HepG2 (cell line): ENCODE data around the gene JUND. TPM values are rescaled to one million over a fixed set of nuclear protein-coding genes. Genes with fewer than 3 reads are reported as not detected.

Experiments used
- ATF7-NPFF ChIP-seq: sonication (generic); formaldehyde crosslinking; IDR thresholded peaks from 2 replicates; pipeline ENCODE4 v1.8.1; 2023; ENCODE audit warnings: mild to moderate bottlenecking, low read depth, missing genetic modification reagents, moderate library complexity
- CCDC6 ChIP-seq: sonication (generic); formaldehyde crosslinking; IDR thresholded peaks from 2 replicates; pipeline ENCODE4 v1.8.1; 2022; ENCODE audit warnings: mild to moderate bottlenecking, missing genetic modification reagents, moderate library complexity
- GPN1 ChIP-seq: sonication (generic); formaldehyde crosslinking; IDR thresholded peaks from 2 replicates; pipeline ENCODE4 v1.5.1; 2020; ENCODE audit warnings: missing genetic modification reagents, borderline replicate concordance
- HIVEP1 ChIP-seq: sonication (generic); formaldehyde crosslinking; IDR thresholded peaks from 2 replicates; pipeline ENCODE4 v1.4.0; 2020; ENCODE audit warnings: mild to moderate bottlenecking, missing genetic modification reagents
- MAX ChIP-seq: IDR thresholded peaks from 2 replicates; pipeline ENCODE4 v1.6.1; 2012; ENCODE audit warnings: inconsistent platforms
- MAZ ChIP-seq, 2 experiments: sonication (generic) in 1 of 2; formaldehyde crosslinking in 1 of 2; IDR thresholded peaks; 2 replicates each; pipeline versions ENCODE4 v1.5.0 to v1.6.1; 2012 to 2020; ENCODE audit warnings: low read depth in 2 of 2, mild to moderate bottlenecking in 2 of 2, borderline replicate concordance in 1 of 2, improper control_type of control experiment in 1 of 2, low read length in 1 of 2, missing genetic modification reagents in 1 of 2, moderate library complexity in 1 of 2
- MLX ChIP-seq: IDR thresholded peaks from 2 replicates; pipeline ENCODE4 v1.6.1; 2016
- NCOR1 ChIP-seq: fragments of 200-600 bp; sonication (generic); IDR thresholded peaks from 2 replicates; pipeline ENCODE4 v1.7.0; 2017; ENCODE audit warnings: antibody characterized with exemption, low read length, borderline replicate concordance
- NPAS2 ChIP-seq: sonication (generic); formaldehyde crosslinking; IDR thresholded peaks from 2 replicates; pipeline ENCODE4 v1.8.0; 2022; ENCODE audit warnings: mild to moderate bottlenecking, missing genetic modification reagents, borderline replicate concordance
- PAF1 ChIP-seq: IDR thresholded peaks from 2 replicates; pipeline ENCODE4 v1.6.1; 2016; ENCODE audit warnings: missing genetic modification reagents, missing compliant biosample characterization
- PCBP1 ChIP-seq: fragments of 200-400 bp; formaldehyde crosslinking; IDR thresholded peaks from 2 replicates; pipeline ENCODE4 v1.6.1; 2017; ENCODE audit warnings: mild to moderate bottlenecking, low read depth, low read length, borderline replicate concordance
- SCMH1 ChIP-seq: sonication (generic); formaldehyde crosslinking; IDR thresholded peaks from 2 replicates; pipeline ENCODE4 v1.9.0; 2021; ENCODE audit warnings: missing genetic modification reagents, mild to moderate bottlenecking, borderline replicate concordance
- ZMAT3 ChIP-seq: sonication (generic); formaldehyde crosslinking; conservative IDR thresholded peaks from 2 replicates; pipeline ENCODE4 v1.7.0; 2021; ENCODE audit warnings: missing genetic modification reagents
- ZNF318 ChIP-seq: sonication (generic); formaldehyde crosslinking; IDR thresholded peaks from 2 replicates; pipeline ENCODE4 v1.4.0; 2020; ENCODE audit warnings: mild to moderate bottlenecking, missing genetic modification reagents
- ZNF7 ChIP-seq: IDR thresholded peaks from 2 replicates; pipeline ENCODE4 v1.6.1; 2016; ENCODE audit warnings: missing biosample characterization, missing genetic modification reagents
- ZNF703 ChIP-seq: sonication (generic); formaldehyde crosslinking; IDR thresholded peaks from 2 replicates; pipeline ENCODE4 v1.5.1; 2020; ENCODE audit warnings: missing genetic modification reagents, mild to moderate bottlenecking, moderate library complexity, borderline replicate concordance
- ZNF75D ChIP-seq: sonication (generic); formaldehyde crosslinking; IDR thresholded peaks from 2 replicates; pipeline ENCODE4 v1.8.1; 2023; ENCODE audit warnings: missing genetic modification reagents, mild to moderate bottlenecking, borderline replicate concordance
- ZSCAN22 ChIP-seq: sonication (generic); formaldehyde crosslinking; IDR thresholded peaks from 2 replicates; pipeline ENCODE4 v1.4.0; 2020; ENCODE audit warnings: mild to moderate bottlenecking, missing genetic modification reagents
- polyA plus RNA-seq, 8 experiments: library from polyadenylated mRNA; depleted of rRNA in 3 of 8; stranded (reverse) in 7 of 8; unstranded in 1 of 8; fragments of >200 nt; fragmentation: Illumina TruSeq in 4 of 8; extraction: Trizol in 4 of 8; gene quantifications; 2 replicates each; pipeline versions ENCODE4 v1.2.1 to v1.2.3, GENCODE V29; 2011 to 2016; ENCODE audit warnings: low read depth in 4 of 8, missing spikeins in 1 of 8, mixed read lengths in 1 of 8; ENCODE audit not compliant: insufficient read depth in 1 of 8
- total RNA-seq, 5 experiments: library from RNA; depleted of rRNA; stranded (reverse); fragments of >200 nt; fragmentation: Illumina TruSeq; extraction: Trizol; gene quantifications; 2 replicates each; pipeline ENCODE4 v1.2.3, GENCODE V29; 2016; ENCODE audit warnings: low read depth in 1 of 5
- TF ChIP-seq, protein P1 (sequence below): IDR thresholded peaks from 2 replicates; pipeline ENCODE4 v1.6.1; 2016; ENCODE audit warnings: missing genetic modification reagents, missing compliant biosample characterization

JUND gene
- total and polyA plus RNA-seq, 2 of the 13 experiments (the other 11 are each of a cell fraction or from before 2014, with no cell fraction given) = 41.2 to 59.8 TPM

DNA sequence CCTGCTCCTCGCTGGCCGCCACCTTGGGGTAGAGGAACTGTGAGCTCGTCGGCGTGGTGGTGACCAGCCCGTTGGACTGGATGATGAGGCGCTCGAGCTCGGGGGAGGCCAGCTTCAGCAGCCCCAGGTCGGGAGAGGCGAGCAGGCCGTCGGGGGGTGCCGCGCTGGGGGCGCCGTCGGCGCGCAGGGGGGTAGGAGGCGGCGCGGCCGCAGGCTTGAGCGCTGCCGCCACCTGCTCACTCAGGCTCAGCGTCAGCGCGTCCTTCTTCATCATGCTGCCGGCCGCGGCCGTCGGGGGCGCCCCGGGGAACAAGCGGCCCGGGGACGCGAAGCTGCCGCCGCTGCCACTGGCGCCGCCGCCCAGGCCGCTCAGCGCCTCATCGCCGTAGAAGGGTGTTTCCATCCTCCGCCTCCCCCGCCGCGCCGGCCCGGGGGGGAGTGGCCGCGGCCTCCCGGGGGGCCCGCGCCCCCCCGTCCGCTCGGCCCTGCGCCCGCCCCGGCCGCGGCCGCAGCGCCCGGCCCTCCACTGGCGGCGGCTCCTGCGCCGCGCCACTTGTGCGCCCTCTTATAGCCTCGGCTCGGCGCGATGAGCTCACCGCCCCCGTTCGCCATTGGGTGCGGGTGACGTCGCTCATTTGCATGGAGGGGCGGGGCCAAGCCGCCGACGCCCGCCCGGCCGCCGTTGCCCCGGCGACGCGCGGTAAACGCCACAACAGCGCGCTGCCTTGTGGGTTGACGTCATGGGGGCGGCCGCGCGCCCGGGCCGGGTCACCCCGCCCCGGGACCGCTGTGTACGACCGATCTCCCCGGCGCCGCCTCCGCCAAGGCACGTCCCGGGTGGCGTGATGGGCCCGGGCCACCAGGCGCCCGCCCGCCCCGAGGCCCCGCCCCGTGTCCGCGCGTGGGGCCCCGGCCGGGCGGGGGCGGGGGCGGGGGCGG lies at the start of gene JUND (continued):
- TF ChIP-seq HIVEP1 (CRISPR knock-in tag) = no peak; the same call in 1 of the 2 replicates
- peak; percentile 69 for TF ChIP-seq CCDC6 (CRISPR knock-in tag)
- peak; percentile 77 for TF ChIP-seq ZNF7 (CRISPR knock-in tag)
- TF ChIP-seq ATF7-NPFF = peak; percentile 74
- peak; percentile 74; the same call in 1 of the 2 replicates for TF ChIP-seq MAZ (IDR thresholded peaks at IDR 0.05; ENCODE audit: borderline replicate concordance, low read depth, low read length)
- TF ChIP-seq MAZ (CRISPR knock-in tag; IDR thresholded peaks at IDR 0.05; ENCODE audit: low read depth) = no peak; the same call in none of the 2 replicates
- TF ChIP-seq, protein P1, sequence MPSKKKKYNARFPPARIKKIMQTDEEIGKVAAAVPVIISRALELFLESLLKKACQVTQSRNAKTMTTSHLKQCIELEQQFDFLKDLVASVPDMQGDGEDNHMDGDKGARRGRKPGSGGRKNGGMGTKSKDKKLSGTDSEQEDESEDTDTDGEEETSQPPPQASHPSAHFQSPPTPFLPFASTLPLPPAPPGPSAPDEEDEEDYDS (CRISPR knock-in tag) = peak; percentile 95
- 0 out of 2 replicates have a peak, but pooled peaks have one; percentile 9 for TF ChIP-seq ZMAT3 (CRISPR knock-in tag)
- peak; percentile 57 for TF ChIP-seq MAX
- TF ChIP-seq SCMH1 = no peak
- TF ChIP-seq ZSCAN22 (CRISPR knock-in tag) = peak; percentile 31; the same call in 1 of the 2 replicates
- TF ChIP-seq PAF1 (CRISPR knock-in tag) = no peak
- no peak for TF ChIP-seq NCOR1
- TF ChIP-seq MLX (CRISPR knock-in tag) = no peak
- no peak for TF ChIP-seq PCBP1
- TF ChIP-seq GPN1 (CRISPR knock-in tag) = no peak
- TF ChIP-seq ZNF703 = no peak
- no peak for TF ChIP-seq NPAS2
- TF ChIP-seq ZNF75D (CRISPR knock-in tag) = no peak
- TF ChIP-seq ZNF318 (CRISPR knock-in tag) = peak; percentile 64; the same call in 1 of the 2 replicates
